K562 (cell line): ENCODE data around the gene TMEM185B. TPM values are rescaled to one million over a fixed set of nuclear protein-coding genes. Genes with fewer than 3 reads are reported as not detected.

Source experiments
- ATAC-seq: fragments of 200-7000 bp; cut with Tn5 transposase; 3 replicates; pipeline ENCODE4 v1.9.1; 2020; ENCODE audit warnings: moderate library complexity
- BruUV-seq: library from RNA; stranded (reverse); fragments of 400-500 nt; replicated peaks from 2 replicates; lab custom pipeline; 2021; lab: Mats Ljungman, UMichigan
- CTCF ChIA-PET: fragments of 300-600 bp; formaldehyde crosslinking; extraction: SDS; loops from one replicate; lab custom pipeline; 2021; ENCODE audit warnings: low intra/inter-chr PET ratio; lab: Yijun Ruan, JAX
- POLR2A ChIA-PET: fragments of 300-600, 350-650 bp; sonication (Branson Sonifier 250); formaldehyde crosslinking; extraction: SDS; loops from one replicate; lab custom pipeline; 2021; ENCODE audit warnings: antibody characterized with exemption, inconsistent platforms; lab: Yijun Ruan, JAX
- DNase-seq, 4 experiments: peaks; one replicate each; pipeline versions ENCODE4 v3.0.0 to v3.0.0-alpha.2; 2011 to 2018; ENCODE audit warnings: low spot score in 3 of 4, mixed read lengths in 3 of 4; ENCODE audit errors: extremely low read depth in 1 of 4
- FAIRE-seq: peaks from 2 replicates; lab custom pipeline; 2011; peaks lifted over from hg19 to GRCh38; lab: Jason Lieb, UNC
- H2AFZ ChIP-seq: 2 replicates; pipeline ENCODE4 v1.6.0; 2011; ENCODE audit warnings: low read depth, low read length, control low read depth, inconsistent platforms
- H3K27ac ChIP-seq: fragments of 200-600 bp; 3 replicates; pipeline ENCODE4 v1.8.0; 2011; ENCODE audit warnings: low read depth, mild to moderate bottlenecking, control low read depth, inconsistent platforms, low read length, moderate library complexity, mixed read lengths; ENCODE audit errors: extremely low read depth
- H3K27me3 ChIP-seq, 2 experiments: fragments of 300-600 bp in 1 of 2; 2 replicates in 1 of 2; 3 replicates in 1 of 2; pipeline versions ENCODE4 v1.6.0 to v1.8.0; 2011; ENCODE audit warnings: inconsistent platforms in 2 of 2, low read length in 2 of 2, mild to moderate bottlenecking in 1 of 2, mixed read lengths in 1 of 2, moderate library complexity in 1 of 2; ENCODE audit not compliant: control insufficient read depth in 2 of 2, insufficient read depth in 2 of 2
- H3K36me3 ChIP-seq: fragments of 300-600 bp; 3 replicates; pipeline ENCODE4 v1.8.0; 2011; ENCODE audit warnings: mild to moderate bottlenecking, low read length, inconsistent platforms; ENCODE audit not compliant: control insufficient read depth, insufficient read depth
- H3K4me1 ChIP-seq, 2 experiments: fragments of 200-600 bp in 1 of 2; replicated peaks in 1 of 2; 2 replicates in 1 of 2; 3 replicates in 1 of 2; pipeline versions ENCODE4 v1.5.1 to v1.8.0; 2011; ENCODE audit warnings: inconsistent platforms in 2 of 2, low read length in 2 of 2, mild to moderate bottlenecking in 1 of 2, mixed read lengths in 1 of 2, moderate library complexity in 1 of 2; ENCODE audit not compliant: control insufficient read depth in 2 of 2, insufficient read depth in 2 of 2
- H3K4me2 ChIP-seq: 2 replicates; pipeline ENCODE4 v1.6.1; 2011; ENCODE audit warnings: low read length, control low read depth, inconsistent platforms, mixed read lengths; ENCODE audit not compliant: insufficient read depth
- H3K4me3 ChIP-seq: fragments of 200-600 bp; sonication (generic), shearing (Covaris generic); 2 replicates; pipeline ENCODE4 v1.5.1; 2016; ENCODE audit warnings: control low read depth, inconsistent platforms
- H3K79me2 ChIP-seq: fragments of 200-600 bp; 3 replicates; pipeline ENCODE4 v1.8.0; 2011; ENCODE audit warnings: low read length, inconsistent platforms; ENCODE audit not compliant: control insufficient read depth, insufficient read depth
- H3K9ac ChIP-seq, 2 experiments: 2 replicates each; pipeline versions ENCODE4 v1.6.0 to v1.6.1; 2011; ENCODE audit warnings: low read depth in 2 of 2, low read length in 2 of 2, control low read depth in 1 of 2, inconsistent platforms in 1 of 2, mild to moderate bottlenecking in 1 of 2, mixed read lengths in 1 of 2; ENCODE audit not compliant: insufficient read depth in 1 of 2
- H3K9me1 ChIP-seq: one replicate; pipeline ENCODE4 v1.6.0; 2011; ENCODE audit warnings: inconsistent platforms, mild to moderate bottlenecking, low read length, moderate library complexity; ENCODE audit not compliant: control insufficient read depth, insufficient read depth
- H3K9me3 ChIP-seq: replicated peaks from 2 replicates; pipeline ENCODE4 v1.5.1; 2011; ENCODE audit warnings: low read depth, low read length, inconsistent platforms; ENCODE audit not compliant: control insufficient read depth, insufficient read depth
- H4K20me1 ChIP-seq: replicated peaks from 2 replicates; pipeline ENCODE4 v1.6.1; 2011; ENCODE audit warnings: low read length, inconsistent platforms, mixed read lengths; ENCODE audit not compliant: control insufficient read depth, insufficient read depth
- FOS ChIP-seq: IDR thresholded peaks from 3 replicates; pipeline ENCODE4 v1.6.1; 2011; ENCODE audit not compliant: insufficient read length; ENCODE audit errors: extremely low read depth
- JUND ChIP-seq, 2 experiments: IDR thresholded peaks; 2 replicates in 1 of 2; 3 replicates in 1 of 2; pipeline ENCODE4 v1.6.1; 2011; ENCODE audit warnings: borderline replicate concordance in 2 of 2, low read depth in 2 of 2, low read length in 2 of 2, improper control_type of control experiment in 1 of 2, missing biosample characterization in 1 of 2, missing genetic modification characterization in 1 of 2, missing genetic modification reagents in 1 of 2
- SMARCA4 ChIP-seq: fragments of 450-650 bp; IDR thresholded peaks from 2 replicates; pipeline ENCODE4 v1.6.1; 2016
- SMARCE1 ChIP-seq: fragments of 450-650 bp; IDR thresholded peaks from 2 replicates; pipeline ENCODE4 v1.7.1; 2016; ENCODE audit warnings: mild to moderate bottlenecking
- SRF ChIP-seq, 2 experiments: fragments of 250-450, 450-650 bp in 1 of 2; sonication (Bioruptor Pico) in 1 of 2; sonication (generic) in 1 of 2; formaldehyde crosslinking; IDR thresholded peaks; 2 replicates each; pipeline versions ENCODE4 v1.5.0 to v1.5.1; 2020 to 2022; ENCODE audit warnings: mild to moderate bottlenecking in 1 of 2, missing genetic modification reagents in 1 of 2
- ZNF23 ChIP-seq: fragments of 250-450 bp; sonication (Bioruptor Pico); IDR thresholded peaks from 2 replicates; pipeline ENCODE4 v1.4.0; 2020; ENCODE audit warnings: mild to moderate bottlenecking
- WGBS: fragments of 100-300 bp; shearing (Covaris generic); methylation state at CpG from one replicate; pipeline ENCODE4 v1.1.6; 2016; ENCODE audit warnings: low coverage, mixed read lengths; ENCODE audit not compliant: insufficient coverage; ENCODE audit errors: missing lambda C conversion rate; 5-methylcytosine and 5-hydroxymethylcytosine counted together
- in situ Hi-C: fragments of 300-500 bp; cut with MboI; formaldehyde crosslinking; loops from 4 replicates; pipeline ENCODE4 v1.15.0; 2018; ENCODE audit warnings: inconsistent platforms, mixed read lengths
- intact Hi-C: fragments of 100-400 bp; cut with micrococcal nuclease; formaldehyde crosslinking; loops from 2 replicates; pipeline ENCODE4 v1.14.2; 2022
- polyA plus RNA-seq, 8 experiments: library from polyadenylated mRNA; depleted of rRNA in 4 of 8; stranded (reverse) in 5 of 8; unstranded in 3 of 8; fragments of >200 nt; fragmentation: Nextera tagmentation in 2 of 8; fragmentation: Illumina TruSeq in 1 of 8; extraction: Ambion mirVana in 2 of 8; extraction: Trizol in 1 of 8; gene quantifications; 2 replicates each; pipeline versions ENCODE4 v1.2.1 to v1.2.3, GENCODE V29; 2011 to 2014; ENCODE audit warnings: inconsistent platforms in 1 of 8, missing spikeins in 1 of 8
- total RNA-seq, 7 experiments: library from RNA; depleted of rRNA in 6 of 7; stranded (reverse); fragments of >200 nt in 6 of 7; fragmentation: Illumina TruSeq in 2 of 7; extraction: Trizol in 2 of 7; gene quantifications; 2 replicates each; pipeline versions ENCODE4 v1.2.1 to v1.2.3, GENCODE V29; 2011 to 2021; ENCODE audit warnings: low replicate concordance in 1 of 7
- TF ChIP-seq, protein P1 (sequence below), 2 experiments: fragments of 450-650 bp in 1 of 2; sonication (generic) in 1 of 2; formaldehyde crosslinking in 1 of 2; IDR thresholded peaks in 1 of 2; conservative IDR thresholded peaks in 1 of 2; 2 replicates each; pipeline versions ENCODE4 v1.6.1 to v1.8.1; 2016 to 2023; ENCODE audit warnings: mild to moderate bottlenecking in 2 of 2, moderate library complexity in 2 of 2, inconsistent platforms in 1 of 2, missing genetic modification reagents in 1 of 2
- TF ChIP-seq, protein P2 (sequence below): fragments of 200-800 bp; sonication (Bioruptor generic); IDR thresholded peaks from 2 replicates; pipeline ENCODE4 v1.6.1; 2017; ENCODE audit warnings: missing genetic modification characterization, missing compliant biosample characterization
- TF ChIP-seq, protein P3 (sequence below): sonication (generic); formaldehyde crosslinking; IDR thresholded peaks from 2 replicates; pipeline ENCODE4 v1.8.0; 2022; ENCODE audit warnings: missing genetic modification reagents, mild to moderate bottlenecking, borderline replicate concordance
- TF ChIP-seq, protein P4 (sequence below), 2 experiments: IDR thresholded peaks; 2 replicates each; pipeline ENCODE4 v1.6.1; 2012; ENCODE audit warnings: improper control_type of control experiment in 2 of 2, low read depth in 2 of 2, low read length in 2 of 2, borderline replicate concordance in 1 of 2

The TMEM185B gene
- total and polyA plus RNA-seq, 9 of the 15 experiments (the other 6 are each of a cell fraction or from before 2014, with no cell fraction given), result 2.9 to 28.2 (median 11.5) TPM

DNA sequence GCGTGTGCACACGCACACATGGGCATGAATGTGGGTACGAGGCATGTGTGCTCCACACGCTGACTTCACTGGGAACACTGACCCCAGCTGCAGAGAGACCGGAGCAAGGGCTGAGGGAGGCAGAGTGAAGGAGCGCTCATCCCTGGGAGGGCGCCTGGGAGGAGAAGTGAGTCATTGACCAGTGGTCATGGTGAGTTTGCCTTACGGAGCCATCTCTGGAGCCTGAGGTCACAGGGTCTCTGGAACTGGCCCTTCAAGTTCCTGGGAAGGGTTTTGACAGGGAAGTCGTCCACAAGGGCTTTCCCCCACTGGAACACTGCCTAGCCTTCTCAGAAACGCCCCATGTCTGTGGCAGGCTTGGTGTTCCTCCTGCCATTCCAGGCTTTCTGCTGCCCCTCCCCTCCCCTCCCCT, 14.3 kb upstream of the TMEM185B start:
- WGBS, result 8% methylated on average over 5 of the region's 10 CpGs
- no peak overlapping the region for H3K27ac ChIP-seq
- ATAC-seq (peak; percentile 75), DNase-seq (peak; percentile 45 to 62 (median 56)), FAIRE-seq (peak; percentile 37)
- ChIA-PET POLR2A (interaction anchor here (1.1 kb wide), 1 partner anchor 14 kb away, joined by 10 read pairs; the partner anchor contains the start of gene TMEM185B), CTCF (no interaction called here)
- H2AFZ ChIP-seq, result peak overlapping the region; percentile 59; the same call in 1 of the 2 replicates
- H3K9me1 ChIP-seq, result no peaks in the 10 kb centered on the region
- H3K4me3 ChIP-seq, result no peak overlapping the region
- in situ Hi-C loops, result no loop called here
- no peaks in the 10 kb centered on the region for H3K27me3 ChIP-seq
- intact Hi-C loops, result no loop called here
- no peaks in the 10 kb centered on the region for H3K79me2 ChIP-seq
- H3K4me1 ChIP-seq, result peaks cover 18 to 23% of the 10 kb centered on the region in 2 experiments
- H4K20me1 ChIP-seq, result no peaks in the 10 kb centered on the region
- peak overlapping the region in 1 of 2 experiments; percentile 52; a peak in 2 of 4 replicates for H3K9ac ChIP-seq
- H3K9me3 ChIP-seq, result no peaks in the 10 kb centered on the region
- BruUV-seq, result no TSS peak
- no peaks in the 10 kb centered on the region for H3K36me3 ChIP-seq
- H3K4me2 ChIP-seq, result no peak overlapping the region; the same call in 1 of the 2 replicates
- TF ChIP-seq ZNF23 (CRISPR knock-in tag) (no peak), JUND (IDR thresholded peaks at IDR 0.05; ENCODE audit: borderline replicate concordance, low read depth, low read length) (peak; percentile 87), JUND (tag; IDR thresholded peaks at IDR 0.05; ENCODE audit: borderline replicate concordance, low read depth, low read length) (peak; percentile 77; the same call in 2 of the 3 replicates), SMARCA4 (peak; percentile 54; the same call in 1 of the 2 replicates), FOS (peak; percentile 12), SRF (CRISPR knock-in tag; IDR thresholded peaks at IDR 0.05) (peak in 1 of 2 experiments; percentile 27; a peak in 1 of 4 replicates), SMARCE1 (peak; percentile 52; the same call in 1 of the 2 replicates)
- TF ChIP-seq, protein P1, sequence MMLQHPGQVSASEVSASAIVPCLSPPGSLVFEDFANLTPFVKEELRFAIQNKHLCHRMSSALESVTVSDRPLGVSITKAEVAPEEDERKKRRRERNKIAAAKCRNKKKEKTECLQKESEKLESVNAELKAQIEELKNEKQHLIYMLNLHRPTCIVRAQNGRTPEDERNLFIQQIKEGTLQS (IDR thresholded peaks at IDR 0.05), result peak; percentile 83
- TF ChIP-seq, protein P1 (CRISPR knock-in tag; conservative IDR thresholded peaks at IDR 0.05), result no peak
- TF ChIP-seq, protein P2, sequence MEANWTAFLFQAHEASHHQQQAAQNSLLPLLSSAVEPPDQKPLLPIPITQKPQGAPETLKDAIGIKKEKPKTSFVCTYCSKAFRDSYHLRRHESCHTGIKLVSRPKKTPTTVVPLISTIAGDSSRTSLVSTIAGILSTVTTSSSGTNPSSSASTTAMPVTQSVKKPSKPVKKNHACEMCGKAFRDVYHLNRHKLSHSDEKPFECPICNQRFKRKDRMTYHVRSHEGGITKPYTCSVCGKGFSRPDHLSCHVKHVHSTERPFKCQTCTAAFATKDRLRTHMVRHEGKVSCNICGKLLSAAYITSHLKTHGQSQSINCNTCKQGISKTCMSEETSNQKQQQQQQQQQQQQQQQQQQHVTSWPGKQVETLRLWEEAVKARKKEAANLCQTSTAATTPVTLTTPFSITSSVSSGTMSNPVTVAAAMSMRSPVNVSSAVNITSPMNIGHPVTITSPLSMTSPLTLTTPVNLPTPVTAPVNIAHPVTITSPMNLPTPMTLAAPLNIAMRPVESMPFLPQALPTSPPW (CRISPR knock-in tag), result peak; percentile 18; the same call in 1 of the 2 replicates
- TF ChIP-seq, protein P3, sequence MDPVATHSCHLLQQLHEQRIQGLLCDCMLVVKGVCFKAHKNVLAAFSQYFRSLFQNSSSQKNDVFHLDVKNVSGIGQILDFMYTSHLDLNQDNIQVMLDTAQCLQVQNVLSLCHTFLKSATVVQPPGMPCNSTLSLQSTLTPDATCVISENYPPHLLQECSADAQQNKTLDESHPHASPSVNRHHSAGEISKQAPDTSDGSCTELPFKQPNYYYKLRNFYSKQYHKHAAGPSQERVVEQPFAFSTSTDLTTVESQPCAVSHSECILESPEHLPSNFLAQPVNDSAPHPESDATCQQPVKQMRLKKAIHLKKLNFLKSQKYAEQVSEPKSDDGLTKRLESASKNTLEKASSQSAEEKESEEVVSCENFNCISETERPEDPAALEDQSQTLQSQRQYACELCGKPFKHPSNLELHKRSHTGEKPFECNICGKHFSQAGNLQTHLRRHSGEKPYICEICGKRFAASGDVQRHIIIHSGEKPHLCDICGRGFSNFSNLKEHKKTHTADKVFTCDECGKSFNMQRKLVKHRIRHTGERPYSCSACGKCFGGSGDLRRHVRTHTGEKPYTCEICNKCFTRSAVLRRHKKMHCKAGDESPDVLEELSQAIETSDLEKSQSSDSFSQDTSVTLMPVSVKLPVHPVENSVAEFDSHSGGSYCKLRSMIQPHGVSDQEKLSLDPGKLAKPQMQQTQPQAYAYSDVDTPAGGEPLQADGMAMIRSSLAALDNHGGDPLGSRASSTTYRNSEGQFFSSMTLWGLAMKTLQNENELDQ (CRISPR knock-in tag), result no peak
- TF ChIP-seq, protein P4, sequence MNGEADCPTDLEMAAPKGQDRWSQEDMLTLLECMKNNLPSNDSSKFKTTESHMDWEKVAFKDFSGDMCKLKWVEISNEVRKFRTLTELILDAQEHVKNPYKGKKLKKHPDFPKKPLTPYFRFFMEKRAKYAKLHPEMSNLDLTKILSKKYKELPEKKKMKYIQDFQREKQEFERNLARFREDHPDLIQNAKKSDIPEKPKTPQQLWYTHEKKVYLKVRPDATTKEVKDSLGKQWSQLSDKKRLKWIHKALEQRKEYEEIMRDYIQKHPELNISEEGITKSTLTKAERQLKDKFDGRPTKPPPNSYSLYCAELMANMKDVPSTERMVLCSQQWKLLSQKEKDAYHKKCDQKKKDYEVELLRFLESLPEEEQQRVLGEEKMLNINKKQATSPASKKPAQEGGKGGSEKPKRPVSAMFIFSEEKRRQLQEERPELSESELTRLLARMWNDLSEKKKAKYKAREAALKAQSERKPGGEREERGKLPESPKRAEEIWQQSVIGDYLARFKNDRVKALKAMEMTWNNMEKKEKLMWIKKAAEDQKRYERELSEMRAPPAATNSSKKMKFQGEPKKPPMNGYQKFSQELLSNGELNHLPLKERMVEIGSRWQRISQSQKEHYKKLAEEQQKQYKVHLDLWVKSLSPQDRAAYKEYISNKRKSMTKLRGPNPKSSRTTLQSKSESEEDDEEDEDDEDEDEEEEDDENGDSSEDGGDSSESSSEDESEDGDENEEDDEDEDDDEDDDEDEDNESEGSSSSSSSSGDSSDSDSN (IDR thresholded peaks at IDR 0.05; ENCODE audit: borderline replicate concordance in 1 of 2, low read depth in 2 of 2, low read length in 2 of 2), result 0 out of 4 replicates have a peak, but pooled peaks of 1 of the 2 experiments have one; percentile 40
